PC-9 (cell line): ENCODE measurements around the gene EOMES. TPM values are rescaled to one million over a fixed set of nuclear protein-coding genes. Genes with fewer than 3 reads are reported as not detected.
"Not testable (repeated sequence)": the region's sequence is repeated elsewhere in the genome, so short reads cannot be mapped to it uniquely, and the experiment has no call there.

ENCODE experiments used
- Bru-seq: library from RNA; stranded (reverse); fragments of 400-500 nt; gene quantifications from one replicate; lab custom pipeline; 2021; lab: Mats Ljungman, UMichigan
- BruChase-seq, 2 experiments: library from RNA; stranded (reverse); fragments of 400-500 nt; gene quantifications; one replicate each; lab custom pipeline; 2021; lab: Mats Ljungman, UMichigan
- BruUV-seq: library from RNA; stranded (reverse); fragments of 400-500 nt; replicated peaks from 2 replicates; lab custom pipeline; 2021; lab: Mats Ljungman, UMichigan
- CTCF ChIA-PET: fragments of 300-600 bp; sonication (Branson Sonifier 250); formaldehyde crosslinking; loops from one replicate; lab custom pipeline; 2022; ENCODE audit warnings: antibody characterized with exemption; lab: Charles Lee
- POLR2A ChIA-PET: fragments of 300-600 bp; sonication (Branson Sonifier 250); formaldehyde crosslinking; loops from one replicate; lab custom pipeline; 2022; ENCODE audit warnings: antibody characterized with exemption; ENCODE audit not compliant: unreplicated experiment; lab: Charles Lee
- DNase-seq, 2 experiments: peaks; one replicate each; pipeline versions ENCODE4 v3.0.0 to v3.0.0-alpha.2; 2015 to 2022; ENCODE audit warnings: mixed read lengths in 1 of 2
- H2AFZ ChIP-seq: fragments of 200-600 bp; sonication (generic); 2 replicates; pipeline ENCODE4 v1.8.1; 2017; ENCODE audit warnings: antibody characterized with exemption
- H3F3A ChIP-seq: fragments of 200-600 bp; sonication (generic); 2 replicates; pipeline ENCODE4 v1.8.1; 2017; ENCODE audit warnings: antibody characterized with exemption, mild to moderate bottlenecking, low read depth; ENCODE audit not compliant: insufficient read depth
- H3K27ac ChIP-seq: fragments of 200-600 bp; sonication (generic); 2 replicates; pipeline ENCODE4 v1.6.1; 2016; ENCODE audit warnings: mixed run types
- H3K27me3 ChIP-seq: fragments of 200-600 bp; sonication (generic); 2 replicates; pipeline ENCODE4 v1.6.1; 2016; ENCODE audit warnings: low read depth, mixed run types; ENCODE audit not compliant: insufficient read depth
- H3K36me3 ChIP-seq: fragments of 200-600 bp; sonication (generic); 2 replicates; pipeline ENCODE4 v1.6.1; 2016; ENCODE audit warnings: low read depth, mixed run types
- H3K4me1 ChIP-seq: fragments of 200-600 bp; sonication (generic); replicated peaks from 2 replicates; pipeline ENCODE4 v1.6.1; 2016; ENCODE audit warnings: mixed run types; ENCODE audit not compliant: insufficient read depth
- H3K4me2 ChIP-seq: fragments of 200-600 bp; sonication (generic); 2 replicates; pipeline ENCODE4 v1.6.1; 2017; ENCODE audit warnings: mixed run types
- H3K4me3 ChIP-seq: fragments of 200-600 bp; sonication (generic); 2 replicates; pipeline ENCODE4 v1.6.1; 2016; ENCODE audit warnings: mixed run types
- H3K79me2 ChIP-seq: fragments of 200-600 bp; sonication (generic); 2 replicates; pipeline ENCODE4 v1.6.1; 2017; ENCODE audit warnings: low read depth, mixed run types
- H3K9me2 ChIP-seq: fragments of 200-600 bp; sonication (generic); 2 replicates; pipeline ENCODE4 v1.8.1; 2017; ENCODE audit warnings: mild to moderate bottlenecking; ENCODE audit not compliant: insufficient read depth
- H3K9me3 ChIP-seq: fragments of 200-600 bp; sonication (generic); 2 replicates; pipeline ENCODE4 v1.8.1; 2016; ENCODE audit warnings: low read depth; ENCODE audit not compliant: insufficient read depth
- H4K20me1 ChIP-seq: fragments of 200-600 bp; sonication (generic); 2 replicates; pipeline ENCODE4 v1.8.1; 2017; ENCODE audit not compliant: insufficient read depth
- CTCF ChIP-seq: fragments of 200-600 bp; sonication (generic); conservative IDR thresholded peaks from 2 replicates; pipeline ENCODE4 v1.6.1; 2017; ENCODE audit warnings: mixed run types, antibody characterized with exemption, mild to moderate bottlenecking, moderate library complexity
- EZH2 ChIP-seq: fragments of 200-600 bp; sonication (generic); IDR thresholded peaks from 2 replicates; pipeline ENCODE4 v1.8.0; 2017; ENCODE audit warnings: antibody characterized with exemption, low read depth
- intact Hi-C: fragments of 100-400 bp; cut with micrococcal nuclease; formaldehyde crosslinking; loops from one replicate; pipeline ENCODE4 v1.10.0; 2022; ENCODE audit not compliant: unreplicated experiment
- long read RNA-seq: library from polyadenylated mRNA; stranded (forward); transcript quantifications from one replicate; pipeline ENCODE4 v2.0.0, GENCODE V29; 2022
- total RNA-seq: library from RNA; stranded (reverse); gene quantifications from 2 replicates; pipeline ENCODE4 v1.2.3, GENCODE V29; 2021

EOMES gene
- total RNA-seq (not detected in 2 replicates), Bru-seq, nascent RNA (not detected), BruChase-seq, experiment 1, labeled RNA remaining after a 2-hour chase (percentile 8 among the genes with signal in this experiment), BruChase-seq, experiment 2, labeled RNA remaining after a 6-hour chase (percentile 9 among the genes with signal in this experiment)
- long read RNA-seq, result 0 reads

- POLR2A ChIA-PET, result no interaction called here
- H3K79me2 ChIP-seq, result no peaks in the 10 kb centered on the region
- DNase-seq, result peak in 1 of 2 experiments; percentile 34
- H3K9me2 ChIP-seq, result no peaks in the 10 kb centered on the region
- TF ChIP-seq CTCF (0 out of 2 replicates have a peak, but pooled peaks have one; percentile 39), EZH2 (no peak)
- no peaks in the 10 kb centered on the region for H3K4me1 ChIP-seq
- peak within 1 kb of the TSS; percentile 73 for H3K4me2 ChIP-seq
- BruUV-seq, result no TSS peak
- H2AFZ ChIP-seq, result peak within 1 kb of the TSS; percentile 73; the same call in 1 of the 2 replicates
- CTCF ChIA-PET, result interaction anchor here (0.6 to 0.8 kb wide), 3 partner anchors 14 to 565 kb away, joined by 3 to 5 read pairs (median 3); no protein-coding TSS in a partner anchor
- peak within 1 kb of the TSS; percentile 54; the same call in 1 of the 2 replicates for H3K4me3 ChIP-seq
- no peak within 1 kb of the TSS for H3K27ac ChIP-seq
- no peaks in the 10 kb centered on the region for H3K36me3 ChIP-seq
- intact Hi-C loops, result no loop called here
- no peaks in the 10 kb centered on the region for H4K20me1 ChIP-seq
- H3F3A ChIP-seq, result no peaks in the 10 kb centered on the region
- no peaks in the 10 kb centered on the region for H3K9me3 ChIP-seq
- H3K27me3 ChIP-seq, result no peaks in the 10 kb centered on the region
Measured at GRCh38 chr3:27721717-27722564, at the start of gene EOMES. Gene EOMES, minus strand, starts transcription at chr3:27722323. Its CDS starts 29 bp downstream, at chr3:27722294.

- BruUV-seq, result not testable (repeated sequence)
Measured at GRCh38 chr3:27770384-27770783, 48.3 kb upstream of the EOMES start.

GRCh38 chr3:27767000-27767399 is 44.9 kb upstream of the EOMES start:
- intact Hi-C loops, result no loop called here
- Histone ChIP-seq H3K27me3 (no peaks in the 10 kb centered on the region), H3K36me3 (no peaks in the 10 kb centered on the region), H3K4me2 (no peak overlapping the region), H3K4me1 (no peaks in the 10 kb centered on the region), H3F3A (no peaks in the 10 kb centered on the region), H3K9me3 (no peaks in the 10 kb centered on the region), H3K79me2 (no peaks in the 10 kb centered on the region), H3K4me3 (no peak overlapping the region), H4K20me1 (no peaks in the 10 kb centered on the region), H3K9me2 (no peaks in the 10 kb centered on the region), H3K27ac (no peak overlapping the region), H2AFZ (no peak overlapping the region)
- no TSS peak for BruUV-seq
- ChIA-PET CTCF (no interaction called here), POLR2A (no interaction called here)
- TF ChIP-seq EZH2 (no peak), CTCF (no peak)
- no peak for DNase-seq

More at GRCh38 chr3:27770384-27770783, 48.3 kb upstream of the EOMES start:
- H3K79me2 ChIP-seq, intact Hi-C loops, H3F3A ChIP-seq, DNase-seq, H4K20me1 ChIP-seq, H3K27me3 ChIP-seq, H3K9me3 ChIP-seq, H3K36me3 ChIP-seq, H3K27ac ChIP-seq, POLR2A ChIA-PET, CTCF ChIA-PET, H3K4me3 ChIP-seq, H2AFZ ChIP-seq, H3K4me1 ChIP-seq, H3K4me2 ChIP-seq, H3K9me2 ChIP-seq: not testable (repeated sequence)
